Testis (tissue), 2 donors: ENCODE measurements around the gene IKZF5.

Experiments
- CTCF ChIP-seq, 3 experiments: fragments of 450-650 bp in 2 of 3; fragments of 200-600 bp in 1 of 3; sonication (generic) in 1 of 3; IDR thresholded peaks; one replicate each; pipeline ENCODE4 v1.5.1; 2016 to 2019; ENCODE audit warnings: antibody characterized with exemption in 3 of 3, mild to moderate bottlenecking in 2 of 3, moderate library complexity in 1 of 3
- POLR2A ChIP-seq: fragments of 450-650 bp; IDR thresholded peaks from one replicate; pipeline ENCODE4 v1.6.1; 2017; ENCODE audit warnings: antibody characterized with exemption, mild to moderate bottlenecking, moderate library complexity

GRCh38 chr10:123004298-123004697 lies 4.3 kb downstream of the IKZF5 start:
- no peak for TF ChIP-seq CTCF (IDR thresholded peaks at IDR 0.05)
- no peak for TF ChIP-seq POLR2A
